HG03432 (cell line): ENCODE measurements around the gene LGR5.
A peak's percentile ranks its signal among the peaks of the same experiment; 100 is the strongest.

Source experiments
- ATAC-seq: cut with Tn5 transposase; IDR thresholded peaks from one replicate; pipeline ENCODE4 v1.9.1; 2021; ENCODE audit warnings: mild to moderate bottlenecking, moderate library complexity; ENCODE audit not compliant: unreplicated experiment

The LGR5 gene

DNA sequence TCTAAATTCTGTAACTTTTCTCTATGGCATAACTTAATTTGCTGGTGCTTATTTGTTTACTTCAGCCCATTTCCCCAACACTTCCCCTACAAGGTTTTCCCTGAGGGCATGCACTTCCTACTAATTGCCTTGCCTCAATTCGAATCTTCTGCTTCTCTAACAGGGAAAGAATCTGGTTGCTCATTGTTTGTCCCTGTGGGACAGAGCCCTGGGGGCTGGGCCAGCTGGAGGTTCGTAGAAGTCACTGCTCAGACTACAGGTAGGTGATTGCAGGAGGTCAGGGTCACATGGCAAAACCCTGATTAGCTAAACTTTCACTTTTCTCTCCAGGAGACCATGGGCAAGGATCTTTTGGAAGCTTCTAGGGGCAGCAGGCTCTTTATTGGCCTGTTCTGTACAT is 152.0 kb downstream of the LGR5 start:
- no peak for ATAC-seq

GRCh38 chr12:71592841-71593240 is 153.2 kb downstream of the LGR5 start:
- ATAC-seq = no peak

DNA sequence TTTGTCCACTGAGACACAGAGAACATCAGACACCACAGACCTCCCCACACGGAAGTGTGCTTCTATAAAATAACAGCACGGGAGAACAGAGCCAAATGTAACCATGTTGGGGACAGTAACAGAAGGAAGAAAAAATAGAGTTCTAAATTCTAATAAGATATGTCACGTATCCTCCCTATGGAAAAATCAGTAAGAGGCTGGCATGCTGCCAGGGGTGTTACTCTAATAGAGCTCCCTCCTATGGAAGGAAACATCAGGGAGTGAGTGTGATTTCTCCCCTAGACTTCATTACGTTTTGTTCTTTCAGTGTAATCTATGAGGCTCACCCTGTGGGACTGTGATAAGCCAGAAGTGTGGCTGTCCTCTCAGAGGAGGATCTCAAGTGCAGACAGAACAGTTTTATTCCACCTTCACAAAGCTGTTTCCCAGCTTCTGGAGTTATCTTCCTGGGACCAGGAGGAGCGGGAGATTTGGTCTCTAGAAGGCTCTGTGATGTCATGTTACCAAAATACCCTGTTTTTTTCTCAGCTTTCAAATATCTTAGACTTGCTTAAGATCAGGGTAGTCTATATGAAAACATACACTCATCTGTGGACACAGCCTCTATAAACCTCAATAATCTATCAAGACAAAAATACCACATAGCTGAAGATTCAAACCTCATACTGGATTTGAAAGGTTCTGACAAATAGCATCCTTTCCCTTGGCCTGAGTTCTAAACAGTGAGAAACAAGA is 154.8 kb downstream of the LGR5 start:
- ATAC-seq = no peak

- ATAC-seq = no peak
Measured at GRCh38 chr12:71599210-71599609, 159.6 kb downstream of the LGR5 start.

GRCh38 chr12:71601546-71601945 is 161.9 kb downstream of the LGR5 start:
- no peak for ATAC-seq

DNA sequence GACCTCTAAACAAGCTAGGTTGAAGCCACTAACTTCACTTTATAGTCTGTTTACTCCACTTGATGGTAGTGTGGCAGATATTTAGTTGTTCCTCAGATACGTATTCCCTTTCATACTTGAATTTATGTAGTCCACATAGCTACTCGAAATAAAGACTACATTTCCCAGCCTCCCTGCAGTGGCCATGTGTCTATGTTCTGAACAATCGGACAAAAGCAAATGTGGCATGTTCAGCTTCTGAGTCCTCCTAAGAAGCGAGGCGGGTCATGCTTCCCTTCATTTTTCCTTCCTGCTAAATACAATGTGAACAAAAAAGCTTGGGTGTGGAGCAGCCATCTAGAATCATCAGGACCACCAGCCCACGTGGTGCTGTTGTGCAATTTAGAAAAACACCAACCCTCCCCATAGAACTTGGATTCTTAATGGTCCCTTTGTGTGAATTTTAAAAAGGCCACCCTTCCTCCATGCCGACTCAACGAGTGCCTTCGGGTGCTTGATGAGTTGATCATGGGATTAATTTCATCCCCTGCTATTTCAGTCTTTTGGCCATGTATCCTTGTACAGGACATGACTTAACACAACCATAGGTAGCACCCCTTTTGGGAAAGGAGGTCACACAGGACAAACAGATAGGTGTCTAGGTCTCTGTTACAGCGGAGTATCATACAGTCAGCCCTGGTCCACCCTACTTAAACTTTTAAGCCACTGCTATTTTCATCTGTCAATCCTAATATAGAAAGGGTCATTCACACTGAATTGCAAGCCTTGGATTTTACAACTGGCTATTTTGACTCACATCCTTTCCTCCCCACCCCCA is 163.4 kb downstream of the LGR5 start:
- no peak for ATAC-seq

GRCh38 chr12:71605039-71605438 is 165.4 kb downstream of the LGR5 start:
- ATAC-seq = no peak

GRCh38 chr12:71607494-71608330 is 168.1 kb downstream of the LGR5 start:
- ATAC-seq = no peak

- no peak for ATAC-seq
Measured at GRCh38 chr12:71610031-71610795, 170.6 kb downstream of the LGR5 start.

- no peak for ATAC-seq
Measured at GRCh38 chr12:71621938-71622337, 182.3 kb downstream of the LGR5 start.

GRCh38 chr12:71625476-71625875 is 185.9 kb downstream of the LGR5 start:
- no peak for ATAC-seq

DNA sequence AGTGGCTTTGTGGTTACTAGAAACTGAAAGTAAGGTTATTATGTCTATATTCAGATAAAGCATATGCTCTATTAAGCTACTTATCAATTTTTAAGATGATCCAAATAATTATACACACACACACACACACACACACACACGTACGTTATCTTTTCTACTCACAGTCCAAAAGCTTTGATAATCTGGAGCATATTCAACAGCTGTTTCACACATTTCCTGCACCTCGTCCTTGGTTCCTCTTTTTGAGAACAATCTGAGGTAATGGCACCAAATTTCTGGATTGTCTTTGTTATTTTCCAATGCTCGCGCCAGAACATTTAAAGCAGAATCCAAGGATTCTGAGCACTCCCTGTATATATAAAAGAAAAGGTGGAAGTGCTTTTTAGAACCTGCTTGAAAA is 186.5 kb downstream of the LGR5 start:
- peak; percentile 79 for ATAC-seq

DNA sequence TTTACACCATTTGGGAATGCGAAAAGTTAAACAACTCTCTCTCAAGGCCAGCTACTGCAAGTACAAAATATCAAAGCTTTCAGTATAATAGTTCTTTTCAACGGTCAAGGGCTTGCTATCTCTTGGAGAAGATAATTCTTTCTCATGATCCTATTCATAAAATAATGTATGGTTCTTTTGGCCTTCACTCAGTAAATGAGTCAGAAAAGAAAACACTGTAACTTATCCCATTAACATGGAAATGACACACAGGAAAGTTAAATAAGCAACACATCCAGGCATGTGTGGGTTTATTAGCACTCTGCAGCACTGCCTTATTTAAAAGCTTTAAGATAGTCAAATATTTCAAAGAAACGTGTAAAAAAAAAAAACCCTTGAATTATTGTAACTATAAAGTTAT is 187.2 kb downstream of the LGR5 start:
- ATAC-seq = no peak

GRCh38 chr12:71627438-71628002 is 187.9 kb downstream of the LGR5 start:
- no peak for ATAC-seq
